GM10266 (cell line): ENCODE data around the gene SNHG17.
"Not testable (repeated sequence)": the region's sequence is repeated elsewhere in the genome, so short reads cannot be mapped to it uniquely, and the experiment has no call there.

Source experiments
- DNase-seq: peaks from one replicate; pipeline ENCODE4 v3.0.0; 2012; ENCODE audit errors: extremely low spot score
- CTCF ChIP-seq: IDR thresholded peaks from 2 replicates; pipeline ENCODE4 v1.5.1; 2012; ENCODE audit warnings: mild to moderate bottlenecking, low read depth; ENCODE audit not compliant: control insufficient read depth, insufficient read depth; ENCODE audit errors: missing control alignments

Gene SNHG17

GRCh38 chr20:38434301-38434741, 807 bp downstream of the SNHG17 start:
- no peak for DNase-seq
- TF ChIP-seq CTCF, result no peak

GRCh38 chr20:38433304-38433972, 1.7 kb downstream of the SNHG17 start:
- no peak for TF ChIP-seq CTCF
- DNase-seq, result no peak

GRCh38 chr20:38432870-38433269, 2.3 kb downstream of the SNHG17 start:
- DNase-seq, result not testable (repeated sequence)

GRCh38 chr20:38432292-38432691, 2.8 kb downstream of the SNHG17 start:
- DNase-seq, result no peak
- no peak for TF ChIP-seq CTCF

GRCh38 chr20:38430679-38431325, 4.3 kb downstream of the SNHG17 start:
- TF ChIP-seq CTCF, result no peak
- no peak for DNase-seq

- DNase-seq, result no peak
- TF ChIP-seq CTCF, result no peak
These were observed 5.8 kb downstream of the SNHG17 start for GRCh38 chr20:38429301-38429700.

- TF ChIP-seq CTCF, result no peak
- DNase-seq, result no peak
These were observed 6.3 kb downstream of the SNHG17 start for GRCh38 chr20:38428800-38429199.
